HK-2 (cell line): ENCODE data around the gene C8B.

Experiments used
- DNase-seq: peaks from one replicate; pipeline ENCODE4 v3.0.0-alpha.2; 2018; ENCODE audit not compliant: unreplicated experiment

Gene C8B

DNA sequence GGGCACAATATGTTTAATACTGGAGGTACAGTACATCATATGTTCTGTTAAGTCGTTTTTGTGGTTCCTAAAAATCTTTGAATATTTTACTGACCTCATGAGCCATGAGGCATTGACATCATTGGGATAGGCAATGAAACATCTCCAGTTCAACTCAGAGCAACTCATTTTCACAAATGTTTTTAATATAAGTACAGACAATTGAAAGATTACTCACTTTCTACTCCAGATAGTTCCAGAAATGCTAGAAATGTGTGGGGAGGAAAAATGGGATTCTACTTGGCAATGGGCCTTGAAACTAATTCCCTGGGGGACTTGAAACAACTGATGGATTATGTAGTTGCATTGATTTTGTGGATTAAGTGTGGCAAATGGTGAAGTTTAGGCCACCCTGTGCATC lies 7.2 kb upstream of the C8B start:
- DNase-seq: no peak

DNA sequence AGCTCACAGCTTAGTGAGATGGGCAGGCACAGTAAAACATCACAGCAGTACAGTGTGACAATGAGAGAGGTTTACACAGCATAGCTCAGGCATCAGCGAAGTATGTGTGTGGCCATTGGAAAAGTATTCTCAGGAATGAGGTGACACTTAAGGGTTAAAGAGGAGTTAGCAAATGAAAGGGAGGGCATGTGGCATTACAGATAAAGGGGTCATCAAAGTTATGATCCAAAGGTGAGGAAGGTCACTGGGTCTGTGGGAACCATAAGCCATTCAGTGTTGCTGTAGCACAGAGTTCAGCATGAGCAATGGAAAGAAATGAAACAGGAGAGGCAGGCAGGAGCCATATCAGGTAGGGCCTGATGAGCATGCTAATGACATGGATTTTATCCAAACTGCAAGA lies 4.5 kb upstream of the C8B start:
- DNase-seq: no peak

- no peak for DNase-seq
Observed at GRCh38 chr1:56968878-56969495, 3.2 kb upstream of the C8B start.

- DNase-seq: peak; percentile 5
Observed at GRCh38 chr1:56967900-56968832, 2.4 kb upstream of the C8B start.

GRCh38 chr1:56967355-56967754 lies 1.5 kb upstream of the C8B start:
- DNase-seq: no peak

- DNase-seq: no peak
Observed at GRCh38 chr1:56966698-56966999, 834 bp upstream of the C8B start.

DNA sequence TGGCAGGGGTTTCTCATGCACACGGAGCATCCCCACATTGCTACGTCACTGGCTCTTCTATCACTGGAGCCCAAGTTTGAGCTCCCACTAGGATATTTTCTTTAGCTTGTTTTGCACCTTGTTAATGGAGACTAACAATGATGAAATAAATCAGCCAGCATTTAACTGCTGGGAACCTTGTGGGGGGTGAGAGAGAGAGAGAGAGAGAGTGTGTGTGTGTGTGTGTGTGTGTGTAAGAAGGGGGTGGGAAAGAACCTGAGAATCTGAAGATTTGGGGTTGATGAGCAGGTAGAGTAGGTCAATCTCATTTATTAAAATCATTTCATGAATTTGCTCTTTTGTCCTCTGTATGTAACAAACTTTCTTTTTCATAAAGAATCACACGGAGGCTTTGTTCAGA lies 624 bp downstream of the C8B start:
- DNase-seq: no peak

DNA sequence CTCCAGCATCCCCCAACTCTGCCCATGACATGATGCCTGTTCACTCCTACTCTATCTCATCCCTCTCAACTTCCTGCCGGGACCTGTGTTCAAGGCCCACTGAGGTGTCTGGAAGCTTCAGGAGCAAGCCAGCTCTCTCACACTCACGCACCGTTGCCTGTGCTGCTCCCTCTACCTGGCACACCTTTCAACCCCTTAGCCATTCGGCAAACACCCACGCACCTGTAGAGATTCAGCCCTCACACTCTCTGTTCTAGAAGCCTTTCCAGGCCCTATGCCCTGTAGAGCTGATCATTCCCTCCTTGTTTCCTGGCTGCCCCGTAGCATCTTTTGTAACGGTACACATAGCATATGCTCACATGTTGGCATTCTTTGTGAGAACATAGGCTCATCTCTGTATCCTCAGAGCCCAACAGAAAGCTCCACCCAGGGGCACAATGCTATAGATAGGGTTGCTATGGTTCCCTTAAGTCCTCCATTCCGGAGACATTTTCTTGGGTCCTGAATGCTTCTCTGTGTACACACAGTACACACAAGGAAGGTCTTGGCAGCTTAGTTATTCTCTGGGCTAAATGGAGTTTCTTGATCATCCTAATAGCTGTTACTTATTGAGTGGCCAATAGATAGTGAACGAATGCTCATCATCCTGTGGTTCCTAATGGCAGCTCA lies 1.3 kb downstream of the C8B start:
- no peak for DNase-seq

- no peak for DNase-seq
Observed at GRCh38 chr1:56963667-56964066, 2.1 kb downstream of the C8B start.

- no peak for DNase-seq
Observed at GRCh38 chr1:56961426-56961825, 4.4 kb downstream of the C8B start.

- no peak for DNase-seq
Observed at GRCh38 chr1:56958526-56958925, 7.3 kb downstream of the C8B start.

- DNase-seq: no peak
Observed at GRCh38 chr1:56957931-56958330, 7.9 kb downstream of the C8B start.

DNA sequence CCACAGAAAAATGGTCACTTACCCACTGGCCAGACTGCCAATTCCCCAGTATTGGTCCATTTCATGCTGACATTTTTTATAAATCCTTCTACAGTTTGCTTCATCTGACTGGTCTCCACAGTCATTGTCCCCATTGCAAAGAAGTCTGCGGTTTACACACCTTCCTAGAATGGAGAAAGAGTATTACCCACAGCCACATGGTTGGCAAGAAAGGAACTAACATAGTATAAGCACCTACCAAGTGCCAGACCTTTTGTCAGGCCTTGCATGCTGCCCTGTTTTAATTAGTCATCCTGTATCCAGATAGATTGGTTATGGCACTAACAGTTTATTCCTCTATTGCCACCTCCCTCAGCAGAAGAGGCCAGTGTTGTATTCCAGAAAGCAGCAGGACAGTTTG lies 11.2 kb downstream of the C8B start:
- DNase-seq: no peak

GRCh38 chr1:56953386-56953785 lies 12.4 kb downstream of the C8B start:
- DNase-seq: no peak

DNA sequence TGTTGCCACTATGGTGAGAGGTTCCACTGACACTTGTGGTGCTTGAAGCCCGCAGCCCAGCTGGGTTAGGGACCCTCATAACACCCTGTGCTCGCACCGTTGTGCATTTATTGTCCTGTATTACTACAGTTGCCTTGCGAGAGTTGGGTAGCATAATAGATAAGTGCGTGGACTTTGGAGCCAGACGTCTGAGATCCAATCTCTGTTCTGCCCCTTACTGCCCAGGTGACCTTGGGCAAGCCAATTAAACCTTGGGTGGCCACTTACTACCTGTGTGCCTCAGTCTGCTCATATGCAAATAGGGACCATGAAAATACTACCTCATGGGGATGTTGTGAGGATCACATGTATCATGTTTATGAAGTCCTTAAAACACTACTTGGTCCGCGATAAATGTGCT lies 13.3 kb downstream of the C8B start:
- DNase-seq: no peak

- no peak for DNase-seq
Observed at GRCh38 chr1:56948403-56949023, 17.3 kb downstream of the C8B start.

DNA sequence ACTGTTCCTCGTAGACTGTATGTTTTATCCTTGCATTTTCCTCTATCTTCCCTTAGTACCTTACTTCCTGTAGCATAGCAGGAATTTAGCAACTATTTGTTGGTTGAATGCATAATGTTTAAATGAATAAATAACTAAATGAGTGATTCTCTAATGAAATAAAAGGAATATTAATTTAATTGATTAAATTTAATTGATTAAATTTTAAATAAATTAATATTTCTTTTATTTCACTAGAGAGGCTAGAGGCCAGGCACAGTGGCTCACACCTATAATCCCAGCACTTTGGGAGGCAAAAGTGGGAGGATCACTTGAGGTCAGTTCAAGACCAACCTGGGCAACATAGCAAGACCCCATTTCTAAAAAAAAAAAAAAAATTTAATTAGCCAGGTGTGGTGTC lies 25.8 kb downstream of the C8B start:
- no peak for DNase-seq

DNA sequence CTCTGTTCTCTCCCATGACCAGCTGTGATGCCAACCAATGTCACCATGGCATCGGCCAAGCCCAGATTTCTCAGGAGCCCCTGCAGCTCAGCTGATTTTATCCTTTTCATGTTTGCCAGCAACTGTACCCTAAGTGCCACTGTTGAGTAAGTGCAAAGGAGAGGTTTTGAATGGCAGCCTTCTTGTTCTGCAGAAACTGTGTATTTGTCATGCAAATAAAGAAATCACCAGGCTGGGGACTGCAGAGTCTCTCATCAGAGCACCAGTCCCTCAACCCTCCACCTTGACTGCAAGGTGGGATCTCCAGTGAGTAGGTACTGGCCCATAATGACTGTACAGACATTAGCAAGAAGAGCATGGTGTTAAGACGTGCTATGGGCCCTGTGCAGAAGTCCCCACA lies 26.6 kb downstream of the C8B start:
- DNase-seq: no peak

DNA sequence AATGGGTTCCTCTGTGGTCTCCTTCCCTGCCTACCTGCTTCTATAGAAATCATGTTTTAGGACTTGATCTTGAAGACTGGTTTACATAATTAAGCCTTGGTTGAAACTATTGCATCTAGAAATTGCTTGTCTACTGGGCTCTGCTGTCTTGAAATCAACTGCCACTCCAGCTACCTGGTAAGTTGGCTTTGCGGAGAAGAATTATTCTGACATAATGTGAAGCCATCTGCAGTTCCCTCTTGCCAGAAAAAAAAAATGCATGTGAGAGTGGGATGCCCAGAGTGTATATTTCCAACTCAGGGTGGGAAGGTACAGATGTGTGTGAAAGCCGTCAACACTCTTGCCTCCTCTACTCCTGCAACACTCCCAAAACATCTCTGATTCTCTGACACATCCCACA lies 27.2 kb downstream of the C8B start:
- DNase-seq: no peak

DNA sequence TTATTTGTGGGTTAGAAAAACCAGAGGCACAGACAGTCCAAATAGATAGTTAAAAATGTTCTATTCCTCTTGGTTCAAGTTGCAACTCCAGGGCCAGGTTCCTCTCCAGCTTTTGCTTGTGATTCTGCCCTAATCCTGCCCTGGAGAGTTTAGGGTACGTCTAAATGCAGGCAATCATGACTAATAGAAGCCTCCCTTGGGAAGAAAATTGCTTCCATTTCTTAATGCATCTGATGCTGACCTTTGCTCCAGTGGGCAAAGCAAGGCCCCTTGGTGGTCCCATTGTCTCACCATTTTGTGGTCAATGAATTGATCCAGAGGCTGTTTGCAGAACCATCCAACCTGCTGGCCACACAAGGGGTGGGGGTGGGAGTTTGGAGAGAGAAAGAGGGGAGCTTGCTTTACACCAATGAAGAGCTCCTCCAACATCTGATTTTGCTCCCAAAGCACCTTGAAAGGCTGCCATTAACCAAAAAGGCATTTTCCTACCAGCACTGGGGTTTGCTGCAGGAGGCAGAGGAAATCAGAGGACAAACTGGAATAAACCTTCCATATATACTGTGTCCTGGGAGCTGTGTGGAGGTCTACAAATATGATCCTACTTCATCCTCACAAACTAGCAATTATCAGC lies 31.3 kb downstream of the C8B start:
- DNase-seq: no peak

DNA sequence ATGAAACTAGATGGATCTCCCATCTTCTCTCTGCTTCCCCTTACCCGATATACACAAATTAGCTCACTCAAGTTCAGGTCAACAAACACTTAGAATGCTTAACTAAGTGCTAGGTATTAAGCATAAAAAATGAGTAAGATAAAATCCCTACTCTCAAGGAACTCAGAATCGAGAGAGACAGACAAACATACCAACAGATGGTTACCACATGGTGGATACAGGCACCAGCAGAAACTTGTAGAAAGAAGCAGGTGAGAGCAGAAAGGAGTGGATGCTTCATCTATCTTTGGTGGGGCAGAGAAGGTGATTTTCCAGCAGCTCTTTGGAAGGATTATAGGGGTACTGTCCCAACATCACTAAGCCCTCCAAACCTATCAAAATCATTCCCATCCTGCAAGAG lies 32.2 kb downstream of the C8B start:
- DNase-seq: no peak

- DNase-seq: no peak
Observed at GRCh38 chr1:56933161-56933560, 32.7 kb downstream of the C8B start.
